GM18861 (cell line): ENCODE measurements around the gene DLEC1.
"Not testable (repeated sequence)": the region's sequence is repeated elsewhere in the genome, so short reads cannot be mapped to it uniquely, and the experiment has no call there.

Experiments used
- ATAC-seq: cut with Tn5 transposase; IDR thresholded peaks from one replicate; pipeline ENCODE4 v1.9.1; 2021; ENCODE audit not compliant: unreplicated experiment

Gene DLEC1

GRCh38 chr3:38017445-38018295 is 21.3 kb upstream of the DLEC1 start:
- ATAC-seq: no peak

GRCh38 chr3:38018296-38019266 is 20.4 kb upstream of the DLEC1 start:
- no peak for ATAC-seq

- ATAC-seq: no peak
Measured at GRCh38 chr3:38019658-38020341, 19.2 kb upstream of the DLEC1 start.

GRCh38 chr3:38020342-38020726 is 18.7 kb upstream of the DLEC1 start:
- ATAC-seq: no peak

GRCh38 chr3:38021196-38021595 is 17.8 kb upstream of the DLEC1 start:
- ATAC-seq: no peak

- ATAC-seq: no peak
Measured at GRCh38 chr3:38022301-38022700, 16.7 kb upstream of the DLEC1 start.

GRCh38 chr3:38022896-38023709 is 15.9 kb upstream of the DLEC1 start:
- ATAC-seq: no peak

- no peak for ATAC-seq
Measured at GRCh38 chr3:38026856-38027255, 12.2 kb upstream of the DLEC1 start.

GRCh38 chr3:38027466-38028465 is 11.2 kb upstream of the DLEC1 start:
- no peak for ATAC-seq

GRCh38 chr3:38028621-38029361 is 10.2 kb upstream of the DLEC1 start:
- ATAC-seq: no peak

- ATAC-seq: no peak
Measured at GRCh38 chr3:38029400-38030125, 9.4 kb upstream of the DLEC1 start, which contains the start of gene PLCD1. Gene PLCD1, minus strand, starts transcription at chr3:38029642. Its CDS starts 103 bp downstream, at chr3:38029539.

- no peak for ATAC-seq
Measured at GRCh38 chr3:38030126-38031021, 8.6 kb upstream of the DLEC1 start.

- ATAC-seq: no peak
Measured at GRCh38 chr3:38031022-38031994, 7.7 kb upstream of the DLEC1 start.

GRCh38 chr3:38032328-38032865 is 6.6 kb upstream of the DLEC1 start:
- no peak for ATAC-seq

GRCh38 chr3:38033586-38033985 is 5.4 kb upstream of the DLEC1 start:
- not testable (repeated sequence) for ATAC-seq
